LNCAP (cell line): ENCODE results near the gene PPP1R13B.

ENCODE experiments used
- TF ChIP-seq, protein P1 (sequence below): fragments of 450-650 bp; IDR thresholded peaks from 2 replicates; pipeline ENCODE4 v1.5.1; 2017; ENCODE audit warnings: mild to moderate bottlenecking

The PPP1R13B gene

DNA sequence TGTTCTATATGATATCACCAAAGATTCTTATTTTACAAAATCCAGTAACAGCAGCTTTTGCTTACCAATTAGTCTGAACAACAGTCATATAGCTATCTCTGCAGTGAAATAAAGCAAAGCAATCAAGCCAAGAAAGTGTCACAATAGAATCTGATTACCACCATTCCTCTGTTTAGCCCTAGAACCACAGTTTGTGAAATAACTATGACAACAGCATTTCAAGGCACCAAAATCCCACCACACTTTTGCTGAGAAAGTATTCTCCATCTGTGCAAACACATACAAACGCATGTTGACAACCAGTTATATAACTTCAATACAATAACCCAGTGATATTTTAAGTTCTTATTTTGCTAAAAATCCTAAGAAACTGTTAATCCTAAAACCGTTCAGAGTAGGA, 7.4 kb downstream of the PPP1R13B start:
- TF ChIP-seq, protein P1, sequence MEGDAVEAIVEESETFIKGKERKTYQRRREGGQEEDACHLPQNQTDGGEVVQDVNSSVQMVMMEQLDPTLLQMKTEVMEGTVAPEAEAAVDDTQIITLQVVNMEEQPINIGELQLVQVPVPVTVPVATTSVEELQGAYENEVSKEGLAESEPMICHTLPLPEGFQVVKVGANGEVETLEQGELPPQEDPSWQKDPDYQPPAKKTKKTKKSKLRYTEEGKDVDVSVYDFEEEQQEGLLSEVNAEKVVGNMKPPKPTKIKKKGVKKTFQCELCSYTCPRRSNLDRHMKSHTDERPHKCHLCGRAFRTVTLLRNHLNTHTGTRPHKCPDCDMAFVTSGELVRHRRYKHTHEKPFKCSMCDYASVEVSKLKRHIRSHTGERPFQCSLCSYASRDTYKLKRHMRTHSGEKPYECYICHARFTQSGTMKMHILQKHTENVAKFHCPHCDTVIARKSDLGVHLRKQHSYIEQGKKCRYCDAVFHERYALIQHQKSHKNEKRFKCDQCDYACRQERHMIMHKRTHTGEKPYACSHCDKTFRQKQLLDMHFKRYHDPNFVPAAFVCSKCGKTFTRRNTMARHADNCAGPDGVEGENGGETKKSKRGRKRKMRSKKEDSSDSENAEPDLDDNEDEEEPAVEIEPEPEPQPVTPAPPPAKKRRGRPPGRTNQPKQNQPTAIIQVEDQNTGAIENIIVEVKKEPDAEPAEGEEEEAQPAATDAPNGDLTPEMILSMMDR: no peak

DNA sequence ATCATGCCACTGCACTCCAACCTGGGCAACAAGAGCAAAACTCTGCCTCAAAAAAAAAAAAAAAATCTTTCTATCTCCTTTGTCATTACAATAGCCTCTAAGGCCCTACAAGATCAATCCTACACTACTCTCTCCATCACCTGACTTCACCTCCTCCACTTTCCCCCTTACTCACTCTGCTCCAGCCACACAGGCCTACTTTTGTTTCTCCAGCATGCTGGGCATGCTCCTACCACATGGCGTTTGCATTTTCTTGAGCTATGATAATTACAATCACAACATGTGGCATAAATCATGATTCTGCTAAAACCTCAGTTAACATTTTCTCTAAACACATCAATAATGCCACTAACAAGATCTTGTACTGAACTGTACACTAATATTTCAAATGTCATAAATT, 7.8 kb downstream of the PPP1R13B start:
- TF ChIP-seq, protein P1: no peak

DNA sequence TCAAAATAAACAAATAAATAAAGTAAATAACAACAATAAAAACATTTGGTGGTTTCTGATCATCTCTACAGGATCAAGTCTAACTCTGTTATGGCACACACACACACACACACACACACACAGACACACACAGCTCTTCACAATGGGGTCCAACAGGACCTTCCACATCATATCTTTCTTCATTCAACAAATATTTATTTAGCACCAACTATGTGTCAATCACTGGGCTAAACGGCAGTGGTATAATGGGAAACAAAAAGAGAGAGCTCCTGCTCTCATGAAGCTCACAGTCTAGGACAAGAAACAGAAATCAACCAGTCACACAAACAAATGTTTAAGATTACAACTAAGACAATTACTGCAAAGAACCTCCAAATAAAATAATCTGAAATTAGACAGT, 9.3 kb downstream of the PPP1R13B start:
- TF ChIP-seq, protein P1: no peak

DNA sequence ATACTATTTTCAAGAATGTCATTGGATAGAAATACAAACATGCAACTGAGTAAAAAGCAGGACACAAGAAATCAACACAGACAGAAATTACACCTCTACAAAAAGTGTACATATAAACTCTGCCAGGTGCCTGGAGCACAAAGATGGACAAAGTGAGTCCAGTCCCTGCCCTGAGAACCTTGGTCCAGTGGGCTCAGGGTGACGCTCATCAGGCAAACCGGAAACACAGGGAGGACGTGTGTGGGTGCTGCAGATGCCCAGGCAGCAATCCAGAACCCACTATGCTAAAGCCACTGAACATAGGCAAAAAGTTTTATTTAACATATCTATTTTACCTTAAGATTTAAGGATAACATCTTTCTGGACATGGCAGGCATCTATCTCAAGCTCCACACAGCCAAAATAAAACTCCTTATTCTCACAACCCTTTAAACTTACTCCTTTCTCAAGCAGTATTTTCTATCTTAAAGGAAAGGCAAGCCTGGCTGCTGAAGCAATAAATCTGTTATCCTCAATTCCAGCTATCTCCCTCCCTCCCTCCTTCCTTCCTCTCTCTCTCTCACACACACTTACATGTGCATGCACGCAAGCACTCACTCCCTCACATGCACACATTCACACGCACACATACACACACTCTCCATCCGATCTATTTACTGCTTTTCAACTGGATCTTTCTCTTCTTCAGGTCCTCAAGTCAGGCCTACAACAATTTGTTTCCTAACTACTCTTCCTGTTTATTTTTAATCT, 10.2 kb downstream of the PPP1R13B start:
- TF ChIP-seq, protein P1: no peak

DNA sequence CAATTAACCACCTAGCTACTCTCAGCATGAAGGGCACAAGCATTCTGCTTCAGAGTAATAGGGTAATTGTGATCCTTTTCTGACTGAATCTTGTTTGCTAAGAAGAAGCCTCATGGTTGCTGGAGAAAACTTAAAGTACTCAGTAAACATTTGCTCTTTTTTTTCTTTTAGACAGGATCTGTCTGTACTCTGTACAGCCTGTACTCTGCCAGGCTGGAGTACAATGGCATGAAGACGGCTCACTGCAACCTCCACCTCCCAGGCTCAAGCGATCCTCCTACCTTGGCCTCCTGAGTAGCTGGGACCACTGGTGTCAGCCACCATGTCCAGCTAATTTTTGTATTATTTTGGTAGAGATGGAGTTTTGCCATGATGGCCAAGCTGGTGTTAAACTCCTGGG, 12.4 kb downstream of the PPP1R13B start:
- TF ChIP-seq, protein P1: no peak

DNA sequence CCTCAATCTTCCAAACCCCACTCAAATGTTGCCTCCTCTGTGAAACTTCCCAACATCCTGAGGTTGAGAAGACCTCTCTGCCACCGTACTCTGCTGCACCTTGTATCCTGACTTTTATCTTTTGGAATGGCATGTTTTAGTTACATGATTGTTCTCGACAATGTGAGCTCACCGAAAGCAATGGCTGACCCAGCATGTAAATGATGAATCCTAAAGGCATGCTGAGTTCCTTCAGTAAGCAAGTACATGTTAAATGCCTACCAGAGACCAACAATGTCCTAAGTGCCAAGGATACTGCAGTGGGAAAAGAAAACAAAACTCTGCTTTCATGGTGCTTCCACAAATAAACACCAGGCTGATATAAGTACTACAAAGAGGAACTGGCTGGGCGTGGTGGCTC, 13.7 kb downstream of the PPP1R13B start:
- TF ChIP-seq, protein P1: no peak

DNA sequence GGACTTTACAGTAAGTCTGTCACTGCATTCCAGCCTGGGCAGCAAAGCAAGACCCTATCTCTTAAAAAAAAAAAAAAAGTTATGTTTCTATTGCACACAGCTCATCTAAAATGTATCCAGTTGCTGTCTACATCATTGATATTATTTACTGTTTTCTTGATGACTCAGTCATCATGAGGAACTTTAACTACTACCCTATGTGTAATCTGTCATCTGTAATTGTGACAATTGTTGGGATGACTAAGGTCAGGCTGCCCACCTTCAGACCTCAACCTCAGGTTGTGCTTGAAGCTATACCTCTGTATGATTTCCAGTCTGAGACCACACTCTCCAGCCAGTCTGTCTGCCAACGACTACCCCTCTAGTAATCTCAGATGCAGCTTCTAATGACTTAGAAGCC, 15.3 kb downstream of the PPP1R13B start:
- TF ChIP-seq, protein P1: no peak
